HG03159 (cell line): Measurements from ENCODE around the gene CASQ2.

Experiments used
- ATAC-seq: cut with Tn5 transposase; IDR thresholded peaks from one replicate; pipeline ENCODE4 v1.9.1; 2021; ENCODE audit warnings: mild to moderate bottlenecking, moderate library complexity; ENCODE audit not compliant: unreplicated experiment

Gene CASQ2

DNA sequence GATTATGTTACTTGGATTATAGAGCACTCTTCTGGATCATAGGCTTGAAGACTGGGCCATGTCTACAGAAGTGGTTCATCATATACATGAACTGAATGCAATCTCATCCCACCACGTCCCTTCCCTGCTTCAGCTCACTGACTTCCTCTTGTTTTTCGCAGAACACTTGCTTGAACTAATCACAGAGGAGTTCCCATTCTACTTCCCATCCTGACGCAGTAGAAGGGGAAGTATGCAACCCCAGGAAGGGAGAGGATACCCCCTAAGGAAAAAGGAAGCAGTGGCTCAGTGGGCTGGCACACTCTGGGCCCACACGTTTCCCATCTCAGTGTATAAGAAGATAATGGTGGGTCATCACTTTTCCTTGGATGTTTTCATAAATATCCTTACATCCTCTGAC is 36.2 kb downstream of the CASQ2 start:
- no peak for ATAC-seq

DNA sequence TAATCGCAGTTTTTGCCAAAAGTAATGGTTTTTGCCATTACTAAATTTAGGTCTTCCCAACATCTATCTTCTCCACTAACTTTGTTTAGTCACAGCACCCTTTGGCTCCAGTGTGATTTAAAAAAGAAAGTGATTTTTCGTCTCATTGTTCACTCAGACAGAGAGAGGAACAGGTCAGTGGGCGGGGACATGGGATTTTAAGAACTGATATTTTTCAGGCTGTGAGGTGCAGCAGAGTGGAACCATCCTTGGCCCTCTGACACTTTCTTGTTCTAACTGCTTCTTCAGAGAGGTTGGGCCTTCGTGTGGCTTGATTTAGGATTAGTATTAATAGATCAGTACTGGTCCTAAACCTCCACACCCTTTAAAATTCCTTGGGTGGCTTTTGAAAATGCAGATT is 38.8 kb downstream of the CASQ2 start:
- peak; percentile 97 for ATAC-seq

DNA sequence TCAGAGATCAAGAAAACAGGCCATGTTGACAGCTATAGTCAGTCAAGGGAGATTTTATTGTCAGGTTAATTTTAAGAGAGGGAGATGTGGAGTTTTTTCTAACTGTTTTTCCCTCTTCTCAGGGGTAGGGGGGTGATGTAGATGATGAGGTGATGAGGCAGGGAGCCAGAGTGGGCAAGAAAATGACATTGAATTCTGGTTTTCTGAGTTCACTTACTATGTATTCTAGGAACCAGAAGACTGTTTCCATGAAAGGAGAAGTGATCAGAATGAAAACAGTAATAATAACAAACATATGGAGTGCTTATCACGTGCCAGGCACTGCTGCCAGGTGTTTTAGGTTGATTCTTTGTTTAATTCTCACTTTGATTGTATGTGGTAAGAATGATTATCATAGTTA is 40.2 kb downstream of the CASQ2 start:
- no peak for ATAC-seq

DNA sequence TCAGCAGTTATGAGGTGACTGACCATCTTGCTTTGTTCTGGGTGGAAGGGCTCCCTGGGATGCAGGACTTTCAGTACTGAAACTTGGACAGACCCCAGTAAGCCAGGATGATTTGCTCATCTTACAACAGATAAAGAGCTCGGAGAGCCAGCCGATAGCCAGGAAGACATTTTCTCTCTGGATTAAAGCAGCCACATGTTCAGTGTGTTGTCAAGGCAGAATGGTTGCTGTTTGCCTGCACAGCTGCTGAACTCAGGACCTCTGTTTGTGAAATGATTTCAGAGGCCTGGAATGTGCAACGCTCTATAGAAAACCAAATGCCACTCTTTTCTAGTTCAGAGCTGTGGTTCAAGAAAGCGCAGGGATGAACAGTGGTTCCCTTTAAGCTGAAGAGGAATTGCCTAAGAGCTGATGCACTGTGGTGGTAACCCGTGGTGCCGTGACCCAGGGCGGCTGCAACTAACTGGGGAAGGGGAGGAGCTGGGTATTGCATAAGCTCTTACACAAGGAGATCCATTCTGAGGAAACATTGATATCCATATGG is 40.7 kb downstream of the CASQ2 start:
- ATAC-seq: no peak

DNA sequence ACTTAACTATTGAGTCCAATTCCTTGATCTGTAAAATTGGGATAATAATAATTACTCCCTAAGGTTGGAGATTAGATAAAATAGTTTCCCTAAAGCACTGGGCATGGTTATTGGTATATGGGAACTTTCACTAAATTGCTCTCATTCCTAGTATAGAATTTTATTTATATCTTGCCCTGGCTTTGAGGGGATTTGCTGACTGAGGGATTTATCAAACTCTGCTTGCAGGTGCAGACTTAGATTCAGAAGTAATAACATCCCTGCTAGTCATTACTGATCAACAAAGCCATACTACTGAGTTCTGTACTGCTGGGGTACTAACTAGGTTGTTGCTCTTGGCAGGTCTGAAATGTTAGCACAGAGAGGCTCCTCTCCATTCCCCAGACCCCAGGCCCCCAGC is 41.9 kb downstream of the CASQ2 start:
- no peak for ATAC-seq

DNA sequence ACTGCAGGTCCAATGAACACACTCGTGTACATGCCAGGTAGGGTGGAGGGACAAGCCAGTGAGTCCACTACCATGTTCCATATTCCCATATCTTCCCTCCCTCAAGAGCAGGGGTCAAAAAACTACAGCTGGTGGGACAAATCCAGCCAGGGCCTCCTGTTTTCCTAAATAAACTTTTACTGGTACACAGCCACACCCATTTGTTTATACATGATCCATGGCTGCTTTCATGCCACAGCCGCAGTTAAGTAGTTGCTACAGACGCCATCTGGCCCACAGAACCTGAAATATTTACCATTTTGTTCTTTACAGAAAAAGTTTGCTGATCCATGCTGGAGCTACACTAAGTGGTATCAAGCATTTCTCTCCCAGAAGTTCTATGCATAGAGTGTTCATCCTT is 42.4 kb downstream of the CASQ2 start:
- ATAC-seq: no peak

DNA sequence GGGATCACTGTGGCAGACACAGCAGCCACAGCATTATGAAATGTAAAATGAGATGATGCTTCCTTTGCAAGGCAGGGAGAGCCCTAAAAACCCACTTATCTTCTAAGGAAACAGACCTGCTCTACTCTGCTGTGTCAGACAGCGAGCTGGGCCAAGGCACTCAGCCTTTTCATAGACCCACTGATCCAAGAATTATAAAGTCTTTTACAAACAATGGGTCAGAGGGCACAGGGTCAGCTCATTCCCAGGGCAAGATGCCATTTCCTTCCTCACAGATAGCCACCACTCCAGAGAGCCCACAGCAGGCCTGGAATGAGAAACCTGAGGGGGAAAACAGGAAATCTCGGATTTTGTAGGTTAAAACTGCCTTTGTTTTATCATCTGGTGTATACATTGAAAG is 42.9 kb downstream of the CASQ2 start:
- no peak for ATAC-seq

DNA sequence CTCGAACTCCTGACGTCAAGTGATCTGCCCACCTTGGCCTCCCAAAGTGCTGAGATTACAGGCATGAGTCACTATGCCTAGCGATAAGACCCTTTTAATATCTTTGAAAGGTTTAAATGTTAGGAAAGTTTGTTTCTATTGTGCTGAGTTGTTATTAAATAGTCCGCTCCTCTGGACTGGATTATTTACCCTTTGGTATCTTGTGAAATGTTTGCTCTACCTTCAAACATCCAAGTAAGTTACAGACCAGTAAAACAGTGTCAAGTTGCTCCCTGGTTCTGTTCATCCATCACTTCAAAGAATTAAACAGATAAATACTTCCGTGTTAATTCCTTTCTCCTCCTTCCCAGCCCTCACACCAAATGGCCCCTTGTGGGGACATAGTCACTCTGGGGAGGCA is 44.8 kb downstream of the CASQ2 start:
- no peak for ATAC-seq

DNA sequence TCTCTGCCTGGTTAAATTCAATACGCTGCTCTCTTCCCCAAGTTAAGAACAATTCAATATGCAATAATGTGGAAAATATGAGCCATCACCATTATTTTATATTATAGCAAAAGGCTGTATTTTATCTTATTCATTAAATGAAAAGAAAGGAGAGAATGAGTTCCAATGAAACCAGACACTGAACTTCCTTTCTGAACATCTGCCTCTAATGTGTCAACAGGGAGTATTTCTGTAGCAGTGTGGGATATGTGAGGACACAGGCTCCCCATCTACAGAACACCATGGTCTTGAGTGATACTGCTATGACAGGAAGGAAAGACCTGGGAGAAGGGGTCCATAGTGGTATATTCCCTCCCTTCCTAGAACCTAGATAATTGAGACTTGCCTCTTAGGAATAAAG is 46.3 kb downstream of the CASQ2 start:
- no peak for ATAC-seq

DNA sequence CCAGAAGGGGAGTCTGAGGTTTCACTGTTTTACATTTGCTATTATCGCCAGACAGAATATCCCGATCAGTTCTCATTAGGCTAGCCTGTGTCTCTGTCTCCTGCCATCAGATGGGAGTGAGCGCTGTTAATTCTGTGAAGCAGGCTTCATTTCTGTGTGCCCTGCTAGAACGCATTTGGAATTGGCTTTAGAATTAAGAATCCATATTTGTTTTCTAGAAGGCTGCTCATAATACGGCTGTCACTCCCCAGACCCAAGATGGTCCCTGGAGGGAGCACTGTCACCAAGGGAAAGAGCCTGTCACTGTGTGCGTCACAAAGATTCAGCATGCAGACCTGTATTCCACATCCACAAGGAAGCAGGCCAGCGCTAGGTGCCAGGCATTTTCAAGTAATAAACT is 49.2 kb downstream of the CASQ2 start:
- no peak for ATAC-seq

DNA sequence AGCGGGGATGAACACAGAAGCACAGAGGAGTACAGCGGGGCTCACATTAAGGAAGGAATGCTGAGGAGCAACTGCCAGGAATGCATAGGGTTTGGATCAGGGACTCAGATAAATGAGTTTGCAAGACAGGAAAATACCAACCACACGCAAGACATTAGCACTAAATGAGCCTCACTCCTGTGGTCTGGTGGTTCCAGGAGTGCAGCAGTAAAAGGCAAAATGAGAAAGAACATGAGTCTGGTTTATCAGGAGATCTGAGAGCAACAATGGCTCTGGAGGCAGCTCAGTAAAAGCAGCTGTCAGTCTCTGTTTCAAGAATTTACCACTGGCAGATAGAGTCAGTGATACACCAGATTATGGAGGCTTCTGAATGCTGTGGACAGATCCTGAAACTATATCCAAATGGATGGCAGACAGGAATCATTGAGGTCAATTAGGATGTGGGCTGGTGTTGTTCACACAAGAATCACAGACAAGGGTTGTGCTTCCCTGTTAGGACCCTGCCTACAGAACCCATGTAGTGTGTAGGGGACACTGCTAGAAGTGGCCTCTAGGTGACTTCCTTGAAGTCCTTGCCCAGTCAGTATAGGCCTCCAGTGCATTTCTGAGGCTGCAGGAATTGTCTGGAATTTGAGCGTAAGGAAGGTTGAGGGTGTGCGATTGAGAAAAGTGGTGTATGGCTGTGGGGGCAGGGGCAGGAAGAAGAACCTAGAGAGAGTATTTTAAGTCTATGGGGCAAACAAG is 50.3 kb downstream of the CASQ2 start:
- ATAC-seq: no peak

DNA sequence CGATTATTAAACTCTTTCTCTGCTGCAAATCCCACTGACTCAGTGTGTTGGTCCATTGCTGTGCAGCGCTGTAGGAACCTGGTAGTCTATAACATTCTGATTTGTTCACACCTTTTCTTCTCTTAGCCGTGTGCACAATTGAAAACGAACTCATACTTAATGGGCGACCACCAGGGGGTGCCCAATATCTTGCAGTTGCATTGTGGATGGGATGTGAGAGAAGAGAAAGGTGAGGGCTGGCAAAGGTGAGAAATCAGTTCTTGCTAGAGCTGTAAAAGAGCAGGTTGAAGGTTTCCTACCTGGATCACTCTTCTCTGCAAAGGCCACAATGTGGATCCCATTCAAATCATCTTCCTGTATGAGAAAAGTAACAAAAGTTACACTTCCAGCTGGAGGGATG is 51.0 kb downstream of the CASQ2 start:
- no peak for ATAC-seq

DNA sequence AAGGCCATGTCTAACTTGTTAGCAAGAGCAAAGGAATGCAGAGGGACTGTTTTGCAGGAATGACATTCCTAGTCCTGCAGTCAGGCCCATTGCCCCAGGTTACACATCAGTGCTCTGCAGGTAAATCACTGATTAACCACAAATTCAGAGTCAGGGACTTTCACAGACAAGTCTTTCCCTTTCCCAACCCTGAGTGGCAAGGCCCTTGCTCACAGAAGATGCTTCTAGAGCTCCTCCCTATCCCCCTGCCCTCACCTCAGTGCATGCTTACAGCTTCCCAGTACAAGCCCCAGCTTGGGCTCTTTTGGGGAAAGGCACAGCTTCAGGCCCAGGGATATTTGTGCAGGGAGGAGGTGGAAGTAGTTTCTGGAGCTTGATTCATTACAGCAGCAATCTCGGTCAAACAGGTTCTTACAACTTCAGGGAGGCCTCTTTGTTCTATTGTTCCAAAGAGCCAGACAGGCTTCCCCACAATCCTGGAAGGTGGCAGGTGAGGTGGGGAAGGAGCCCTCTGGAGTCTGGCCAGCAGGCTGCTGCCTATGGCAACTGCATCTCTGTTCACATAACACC is 53.9 kb downstream of the CASQ2 start:
- ATAC-seq: no peak

DNA sequence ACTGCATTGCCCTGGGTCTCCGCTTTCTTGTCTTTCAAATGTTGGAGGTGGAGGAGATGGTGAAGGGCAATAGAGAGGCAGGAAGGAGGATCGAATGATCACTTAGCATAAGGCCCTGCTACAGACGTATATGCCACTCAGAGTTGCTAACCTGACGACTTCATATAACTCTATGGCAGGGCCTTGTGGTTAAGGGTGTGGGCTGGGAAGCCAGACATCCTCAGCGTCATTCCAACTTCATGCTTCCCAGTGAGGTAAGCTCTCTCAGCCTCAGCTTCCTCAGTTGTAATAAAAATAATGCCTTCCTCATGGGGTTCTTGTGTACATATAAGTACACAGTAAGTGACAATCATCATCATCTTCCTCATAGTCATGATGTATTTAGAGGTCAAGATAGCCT is 54.6 kb downstream of the CASQ2 start:
- no peak for ATAC-seq

DNA sequence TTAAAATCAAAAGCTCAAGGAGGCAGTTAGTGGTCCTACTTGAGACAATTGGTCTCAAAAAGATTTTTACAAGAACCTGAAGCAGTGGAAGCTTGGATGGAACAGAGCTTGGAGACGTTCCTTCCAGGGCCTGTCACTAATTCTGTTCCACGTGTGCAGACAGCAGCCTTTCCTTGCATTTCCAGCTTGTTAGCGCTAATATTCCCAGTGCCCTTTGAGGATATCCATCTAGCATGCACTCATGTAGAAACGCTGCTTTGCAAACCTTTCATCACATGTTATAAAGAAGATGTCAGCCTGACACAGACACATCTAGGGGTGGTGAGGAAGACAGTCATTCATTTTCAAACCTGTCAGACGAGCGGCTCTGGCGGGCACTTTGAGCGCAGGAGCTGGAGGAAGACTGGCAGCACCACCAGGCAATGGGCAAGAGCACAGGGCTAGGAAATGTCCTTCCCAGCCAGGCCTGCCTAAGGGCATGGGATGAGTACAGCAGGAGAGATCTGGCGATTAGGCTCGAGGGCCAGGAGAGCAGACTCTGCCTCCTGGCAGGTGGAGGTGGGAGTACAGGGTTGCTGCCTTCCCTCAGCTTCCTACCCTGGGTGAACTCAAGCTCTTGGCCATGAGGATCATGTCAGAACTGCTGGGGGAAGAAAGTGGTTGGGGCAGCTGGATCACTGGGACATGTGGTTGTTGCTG is 55.5 kb downstream of the CASQ2 start:
- no peak for ATAC-seq

DNA sequence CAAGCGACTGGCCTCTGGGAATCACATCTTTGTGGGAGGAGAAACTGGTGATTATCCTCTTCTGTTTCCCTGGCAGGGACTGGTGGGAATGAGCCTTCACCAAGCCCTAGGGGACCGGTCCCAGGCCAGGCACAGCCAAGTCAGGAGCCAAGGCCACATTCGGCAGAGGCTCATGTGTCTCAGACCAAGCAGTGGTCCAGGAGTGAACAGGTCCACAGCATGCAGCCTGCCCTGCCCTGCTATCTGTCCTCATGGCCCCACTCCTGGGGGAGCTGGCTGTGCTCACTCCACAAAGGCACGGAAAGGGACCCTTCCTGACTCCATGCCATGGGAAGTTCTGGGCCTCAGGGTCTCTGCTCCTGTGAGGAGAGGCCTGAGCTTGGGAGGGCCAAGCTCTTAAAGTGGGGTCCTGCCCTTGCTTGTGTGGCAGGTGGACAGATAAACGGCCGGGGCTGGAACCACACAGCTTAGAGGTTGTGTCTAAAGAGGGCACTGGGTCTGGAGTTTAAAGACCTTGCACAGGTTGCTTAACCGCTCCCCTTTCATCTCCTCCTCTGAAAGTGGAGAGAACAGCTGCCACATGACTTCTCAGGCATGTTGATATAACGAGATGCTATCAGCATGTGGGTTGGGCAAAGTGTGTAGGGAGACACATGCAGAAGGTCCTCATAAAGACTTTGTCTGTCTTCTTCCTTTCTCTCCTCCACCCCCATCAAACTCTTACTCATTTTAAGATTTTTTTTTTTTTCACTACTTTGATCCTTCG is 57.5 kb downstream of the CASQ2 start:
- no peak for ATAC-seq

DNA sequence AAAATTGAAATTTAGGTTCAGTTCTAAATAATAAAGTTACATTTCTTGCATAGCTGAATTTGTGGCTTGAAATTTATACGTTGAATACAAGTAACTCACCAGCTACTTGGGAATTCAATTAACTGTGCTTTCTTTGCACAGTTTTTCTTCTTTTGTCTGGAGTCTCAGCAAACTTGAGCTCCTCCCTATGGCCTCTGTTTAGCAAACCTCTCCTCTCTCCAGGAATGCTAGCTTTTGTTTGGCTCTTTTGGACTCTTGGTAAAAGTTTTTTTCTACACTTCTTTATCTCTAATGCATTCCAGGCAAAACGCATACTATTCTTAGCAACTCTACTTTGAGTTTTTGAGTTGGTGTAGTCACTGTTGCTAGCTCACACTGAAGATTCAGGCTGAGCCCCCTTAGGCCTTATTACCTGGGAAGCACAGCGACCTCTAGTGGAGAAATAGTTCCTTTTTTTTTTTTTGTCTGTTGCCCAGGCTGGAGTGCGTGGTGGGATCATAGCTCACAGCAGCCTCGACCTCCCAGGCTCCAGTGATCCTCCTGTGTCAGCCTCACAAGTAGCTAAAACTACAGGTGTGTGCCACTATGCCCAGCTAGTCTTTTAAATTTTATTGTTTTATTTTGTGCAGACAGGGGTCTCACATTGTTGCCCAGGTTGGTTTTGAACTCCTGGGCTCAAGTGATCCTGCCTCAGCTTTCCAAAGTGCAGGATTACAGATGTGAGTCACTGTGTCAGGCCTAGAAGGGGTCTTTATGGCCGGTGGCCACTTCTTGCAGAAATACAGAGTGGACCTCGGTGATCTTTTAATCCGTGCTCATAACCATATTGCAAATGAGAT is 61.7 kb downstream of the CASQ2 start:
- peak; percentile 57 for ATAC-seq

DNA sequence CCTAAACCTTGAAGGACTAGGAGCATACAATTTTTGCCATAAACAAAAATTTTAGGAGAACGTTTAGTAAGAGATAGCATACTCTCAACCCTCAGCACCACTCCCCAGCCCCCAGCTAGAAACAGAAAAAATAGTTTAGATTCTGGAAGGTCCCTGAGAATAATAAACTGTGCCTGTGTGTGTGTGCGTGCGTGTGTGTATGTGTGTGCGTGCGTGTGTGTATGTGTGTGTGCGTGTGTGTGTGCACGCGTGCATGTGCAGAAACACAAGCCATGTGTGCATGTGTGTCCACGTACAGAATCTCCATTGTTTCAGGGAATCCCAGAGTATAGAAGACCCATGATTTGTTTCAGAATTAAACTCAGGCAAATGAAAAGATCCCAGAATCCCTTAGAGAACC is 62.6 kb downstream of the CASQ2 start:
- ATAC-seq: no peak

DNA sequence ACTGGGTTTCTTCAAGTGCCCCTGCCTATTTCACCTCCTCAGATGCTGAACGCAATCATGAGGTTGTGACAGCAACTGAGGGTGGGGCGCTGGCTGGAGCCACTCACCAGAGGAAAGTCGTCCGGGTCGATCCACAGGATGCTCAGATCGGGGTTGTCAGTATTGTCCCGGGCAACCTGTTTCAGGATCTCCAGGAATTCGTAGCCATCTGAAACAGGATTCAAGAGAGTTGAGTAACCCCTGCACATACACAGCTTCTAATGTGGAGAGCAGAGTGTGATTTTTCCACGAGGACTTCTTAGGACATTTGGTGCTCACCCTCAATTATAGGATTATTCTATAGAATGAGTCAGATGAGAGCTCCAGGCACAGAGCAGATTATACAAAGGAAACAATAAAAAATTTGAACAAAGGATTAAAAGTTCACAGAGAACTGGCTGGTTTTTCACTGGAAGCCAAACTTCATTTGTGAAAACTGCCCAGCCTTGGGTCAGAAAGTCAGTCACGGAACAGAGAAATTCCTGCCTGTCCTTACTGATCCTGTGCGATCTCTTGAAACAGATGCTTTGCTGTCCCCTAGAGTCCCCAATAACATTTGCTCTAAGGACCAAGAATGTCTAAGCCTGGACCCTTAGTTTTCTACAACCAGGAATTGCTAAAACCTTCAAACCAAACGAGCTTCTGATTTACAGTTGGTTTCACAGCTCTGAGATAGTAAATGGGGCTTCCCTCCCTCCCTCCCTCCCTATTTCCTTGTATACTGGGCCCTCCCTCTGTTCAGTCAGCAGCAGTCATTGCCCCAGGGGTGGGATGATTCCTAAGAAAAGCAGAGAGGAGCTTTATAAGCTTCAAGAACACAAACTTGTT is 63.2 kb downstream of the CASQ2 start:
- ATAC-seq: no peak

DNA sequence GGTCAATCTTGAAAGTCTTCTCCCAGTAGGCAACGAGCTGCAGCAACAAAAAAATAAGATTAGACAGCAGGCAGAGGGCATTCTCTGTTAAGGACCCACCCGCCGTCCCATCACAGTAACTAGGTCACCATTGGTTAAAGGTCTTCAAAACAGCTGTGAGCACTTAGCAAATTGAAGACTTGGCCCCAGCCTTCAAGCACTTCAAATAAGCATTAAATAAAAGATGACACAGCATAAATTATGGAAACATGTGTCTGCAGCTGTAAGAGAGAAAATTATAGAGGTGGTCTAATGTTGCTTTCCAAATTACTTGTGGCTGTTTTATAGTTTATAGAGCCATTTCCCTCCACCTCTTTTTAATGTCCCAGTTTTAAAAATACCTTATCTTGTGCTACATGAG is 65.6 kb downstream of the CASQ2 start:
- no peak for ATAC-seq
